HCT116 (cell line): Measurements from ENCODE around the gene POLR2C. TPM values are rescaled to one million over a fixed set of nuclear protein-coding genes. Genes with fewer than 3 reads are reported as not detected.

Source experiments
- ATAC-seq: fragments of 200-7000 bp; cut with Tn5 transposase; 2 replicates; pipeline ENCODE4 v1.9.1; 2020; ENCODE audit warnings: mild to moderate bottlenecking, moderate library complexity
- BruUV-seq: library from RNA; stranded (reverse); fragments of 400-500 nt; replicated peaks from 2 replicates; lab custom pipeline; 2021; lab: Mats Ljungman, UMichigan
- CTCF ChIA-PET: fragments of 300-600 bp; sonication (Branson Sonifier 250); formaldehyde crosslinking; loops from one replicate; lab custom pipeline; 2021; ENCODE audit warnings: antibody characterized with exemption; lab: Charles Lee
- POLR2A ChIA-PET: fragments of 300-600, 350-600 bp; sonication (Branson Sonifier 250); formaldehyde crosslinking; loops from one replicate; lab custom pipeline; 2021; ENCODE audit warnings: antibody characterized with exemption; lab: Charles Lee
- RAD21 ChIA-PET, 2 experiments: fragments of 300-600 bp; sonication (Branson Sonifier 250); formaldehyde crosslinking; loops; one replicate each; lab custom pipeline; 2023; ENCODE audit warnings: low total read pairs in 2 of 2; ENCODE audit not compliant: uncharacterized antibody in 2 of 2, unreplicated experiment in 2 of 2, low non-redundant PET in 1 of 2; lab: Charles Lee
- DNase-seq: peaks from one replicate; pipeline ENCODE4 v3.0.0-alpha.2; 2010; ENCODE audit warnings: low read depth, low spot score
- H2AFZ ChIP-seq: fragments of 200-600 bp; shearing (Covaris generic), sonication (generic); 2 replicates; pipeline ENCODE4 v1.6.1; 2017; ENCODE audit warnings: low read depth, mixed run types, mixed read lengths, antibody characterized with exemption, low read length; ENCODE audit not compliant: poor library complexity, severe bottlenecking
- H3K27ac ChIP-seq: 2 replicates; pipeline ENCODE4 v1.5.1; 2012; ENCODE audit warnings: low read depth, low read length
- H3K27me3 ChIP-seq: fragments of 200-600 bp; sonication (generic); 2 replicates; pipeline ENCODE4 v1.6.1; 2016; ENCODE audit warnings: mixed run types, low read length, mixed read lengths; ENCODE audit not compliant: insufficient read depth
- H3K36me3 ChIP-seq, 2 experiments: fragments of 200-500 bp in 1 of 2; fragments of 200-600 bp in 1 of 2; sonication (Bioruptor generic) in 1 of 2; sonication (generic) in 1 of 2; 2 replicates each; pipeline versions ENCODE4 v1.5.1 to v1.6.1; 2014 to 2016; ENCODE audit warnings: low read length in 2 of 2, inconsistent platforms in 1 of 2, mixed read lengths in 1 of 2, mixed run types in 1 of 2; ENCODE audit not compliant: insufficient read depth in 2 of 2, control insufficient read depth in 1 of 2
- H3K4me1 ChIP-seq, 2 experiments: fragments of 200-600 bp in 1 of 2; sonication (generic) in 1 of 2; 2 replicates each; pipeline versions ENCODE4 v1.5.1 to v1.6.1; 2012 to 2017; ENCODE audit warnings: low read length in 2 of 2, inconsistent platforms in 1 of 2, mild to moderate bottlenecking in 1 of 2, mixed read lengths in 1 of 2, mixed run types in 1 of 2, moderate library complexity in 1 of 2; ENCODE audit not compliant: insufficient read depth in 2 of 2, control insufficient read depth in 1 of 2
- H3K4me2 ChIP-seq: fragments of 200-600 bp; sonication (generic); 2 replicates; pipeline ENCODE4 v1.6.1; 2017; ENCODE audit warnings: mixed run types, low read length, mixed read lengths
- H3K4me3 ChIP-seq, 2 experiments: fragments of 200-600 bp in 1 of 2; sonication (generic) in 1 of 2; replicated peaks in 1 of 2; 2 replicates each; pipeline ENCODE4 v1.5.1; 2011 to 2016; ENCODE audit warnings: low read length in 2 of 2, control low read depth in 1 of 2, low read depth in 1 of 2, mild to moderate bottlenecking in 1 of 2, mixed read lengths in 1 of 2, mixed run types in 1 of 2
- H3K79me2 ChIP-seq: fragments of 200-600 bp; sonication (generic); 2 replicates; pipeline ENCODE4 v1.6.1; 2017; ENCODE audit warnings: mild to moderate bottlenecking, mixed run types, low read length, moderate library complexity, mixed read lengths; ENCODE audit not compliant: insufficient read depth
- H3K9ac ChIP-seq: fragments of 200-600 bp; sonication (generic); 2 replicates; pipeline ENCODE4 v1.6.1; 2016; ENCODE audit warnings: low read length, mixed read lengths
- H3K9me2 ChIP-seq: fragments of 200-600 bp; sonication (generic), shearing (Covaris generic); 2 replicates; pipeline ENCODE4 v1.6.1; 2017; ENCODE audit warnings: mixed run types, mild to moderate bottlenecking, moderate library complexity; ENCODE audit not compliant: insufficient read depth
- H3K9me3 ChIP-seq, 2 experiments: fragments of 200-500 bp in 1 of 2; fragments of 200-600 bp in 1 of 2; sonication (Bioruptor generic) in 1 of 2; sonication (generic) in 1 of 2; 2 replicates each; pipeline ENCODE4 v1.6.1; 2014 to 2017; ENCODE audit warnings: low read length in 2 of 2, mixed read lengths in 2 of 2, inconsistent platforms in 1 of 2, low read depth in 1 of 2, mild to moderate bottlenecking in 1 of 2, mixed run types in 1 of 2, moderate library complexity in 1 of 2; ENCODE audit not compliant: control insufficient read depth in 1 of 2, insufficient read depth in 1 of 2
- H4K20me1 ChIP-seq: fragments of 200-600 bp; sonication (generic), shearing (Covaris generic); 2 replicates; pipeline ENCODE4 v1.6.1; 2017; ENCODE audit warnings: mixed run types, mild to moderate bottlenecking, moderate library complexity; ENCODE audit not compliant: insufficient read depth
- CBX3 ChIP-seq: IDR thresholded peaks from 2 replicates; pipeline ENCODE4 v1.6.1; 2012; ENCODE audit warnings: low read depth
- CEBPB ChIP-seq: IDR thresholded peaks from 2 replicates; pipeline ENCODE4 v1.6.1; 2012; ENCODE audit warnings: low read depth
- EZH2 ChIP-seq: fragments of 200-600 bp; sonication (generic); IDR thresholded peaks from 2 replicates; pipeline ENCODE4 v1.6.1; 2017; ENCODE audit warnings: antibody characterized with exemption, mixed run types
- EZH2phosphoT487 ChIP-seq: fragments of 200-600 bp; IDR thresholded peaks from 2 replicates; pipeline ENCODE4 v1.6.1; 2018; ENCODE audit warnings: antibody characterized with exemption, borderline replicate concordance
- FOSL1 ChIP-seq: IDR thresholded peaks from 2 replicates; pipeline ENCODE4 v1.6.1; 2012; ENCODE audit warnings: low read depth
- JUND ChIP-seq: IDR thresholded peaks from 2 replicates; pipeline ENCODE4 v1.6.1; 2012
- POLR2A ChIP-seq: IDR thresholded peaks from 2 replicates; pipeline ENCODE4 v1.7.0; 2011; ENCODE audit warnings: borderline replicate concordance; ENCODE audit not compliant: insufficient read depth, insufficient read length; ENCODE audit errors: extremely low read depth
- POLR2AphosphoS5 ChIP-seq: IDR thresholded peaks from 2 replicates; pipeline ENCODE4 v1.6.1; 2011; ENCODE audit warnings: mild to moderate bottlenecking, low read depth, low read length, moderate library complexity
- RAD21 ChIP-seq: IDR thresholded peaks from 2 replicates; pipeline ENCODE4 v1.6.1; 2012; ENCODE audit warnings: low read depth, mild to moderate bottlenecking
- REST ChIP-seq: IDR thresholded peaks from 2 replicates; pipeline ENCODE4 v1.6.1; 2012; ENCODE audit warnings: low read depth
- SIN3A ChIP-seq: IDR thresholded peaks from 2 replicates; pipeline ENCODE4 v1.6.1; 2012; ENCODE audit warnings: low read depth
- SP1 ChIP-seq: IDR thresholded peaks from 2 replicates; pipeline ENCODE4 v1.6.1; 2012; ENCODE audit warnings: low read depth
- ZFX ChIP-seq: fragments of 450-650 bp; IDR thresholded peaks from 2 replicates; pipeline ENCODE4 v1.6.1; 2017
- ZNF274 ChIP-seq: fragments of 200-500 bp; sonication (Bioruptor generic); IDR thresholded peaks from 2 replicates; pipeline ENCODE4 v1.6.1; 2014; ENCODE audit warnings: mild to moderate bottlenecking, low read depth, low read length, inconsistent platforms
- intact Hi-C: fragments of 100-400 bp; cut with micrococcal nuclease; formaldehyde crosslinking; loops from 2 replicates; pipeline ENCODE4 v1.10.0; 2022
- total RNA-seq: library from RNA; stranded (reverse); gene quantifications from one replicate; pipeline ENCODE4 v1.2.1, GENCODE V29; 2021; ENCODE audit not compliant: unreplicated experiment
- TF ChIP-seq, protein P1 (sequence below): IDR thresholded peaks from 2 replicates; pipeline ENCODE4 v1.6.1; 2012
- TF ChIP-seq, protein P2 (sequence below), 3 experiments: fragments of 200-600 bp in 1 of 3; sonication (generic) in 1 of 3; IDR thresholded peaks in 2 of 3; conservative IDR thresholded peaks in 1 of 3; 2 replicates each; pipeline ENCODE4 v1.5.1; 2012 to 2017; ENCODE audit warnings: low read depth in 2 of 3, low read length in 2 of 3, antibody characterized with exemption in 1 of 3, borderline replicate concordance in 1 of 3, control low read depth in 1 of 3, mild to moderate bottlenecking in 1 of 3, mixed read lengths in 1 of 3, mixed run types in 1 of 3, moderate library complexity in 1 of 3; ENCODE audit not compliant: insufficient read depth in 1 of 3
- TF ChIP-seq, protein P3 (sequence below): IDR thresholded peaks from 2 replicates; pipeline ENCODE4 v1.6.1; 2011; ENCODE audit warnings: mild to moderate bottlenecking, low read length, moderate library complexity; ENCODE audit not compliant: insufficient replicate concordance; ENCODE audit errors: extremely low read depth

The POLR2C gene
- total RNA-seq, 1 experiment from 2014 or later, result 74.4 TPM

DNA sequence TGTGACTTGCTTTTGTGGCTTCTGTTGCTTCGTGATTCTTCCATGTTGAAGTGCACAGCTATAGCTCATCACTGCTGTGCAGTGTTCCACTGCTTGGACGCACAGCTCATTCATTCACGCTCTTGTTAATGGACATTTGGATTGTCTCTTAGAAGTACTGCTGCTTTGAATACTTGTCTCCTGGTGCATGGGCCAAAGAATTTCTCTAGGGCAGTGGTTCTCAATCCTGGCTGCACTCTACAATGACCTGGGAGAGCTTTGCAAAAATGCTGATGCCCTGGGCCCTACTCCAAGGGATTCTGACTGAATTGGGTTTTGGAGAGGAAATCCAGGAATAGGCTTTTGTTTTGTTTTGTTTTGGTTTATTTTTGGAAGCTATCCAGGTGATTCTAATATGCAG is 37.9 kb upstream of the POLR2C start:
- no peaks in the 10 kb centered on the region for H3K9me2 ChIP-seq
- intact Hi-C loops, result no loop called here
- no peak overlapping the region for H2AFZ ChIP-seq
- H3K36me3 ChIP-seq, result peaks cover 12% of the 10 kb centered on the region in 2 experiments; a peak in 3 of 4 replicates
- H3K9me3 ChIP-seq, result no peaks in the 10 kb centered on the region
- H4K20me1 ChIP-seq, result no peaks in the 10 kb centered on the region
- H3K4me2 ChIP-seq, result no peak overlapping the region
- H3K27me3 ChIP-seq, result no peaks in the 10 kb centered on the region
- H3K4me1 ChIP-seq, result peaks cover 0 to under 1% of the 10 kb centered on the region in 2 experiments; a peak in 2 of 4 replicates
- RAD21 ChIA-PET, result no interaction called here
- CTCF ChIA-PET, result no interaction called here
- POLR2A ChIA-PET, result no interaction called here
- no peaks in the 10 kb centered on the region for H3K79me2 ChIP-seq
- no peak overlapping the region for H3K9ac ChIP-seq
- no peak overlapping the region for H3K27ac ChIP-seq
- DNase-seq, result no peak
- no TSS peak for BruUV-seq
- TF ChIP-seq REST (no peak), RAD21 (no peak), ZNF274 (no peak), SP1 (no peak), ZFX (no peak), EZH2 (no peak), JUND (no peak), FOSL1 (no peak), SIN3A (no peak), CEBPB (no peak), POLR2AphosphoS5 (no peak), EZH2phosphoT487 (no peak), CBX3 (no peak), POLR2A (no peak)
- TF ChIP-seq, protein P1, sequence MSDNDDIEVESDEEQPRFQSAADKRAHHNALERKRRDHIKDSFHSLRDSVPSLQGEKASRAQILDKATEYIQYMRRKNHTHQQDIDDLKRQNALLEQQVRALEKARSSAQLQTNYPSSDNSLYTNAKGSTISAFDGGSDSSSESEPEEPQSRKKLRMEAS, result no peak
- TF ChIP-seq, protein P2, sequence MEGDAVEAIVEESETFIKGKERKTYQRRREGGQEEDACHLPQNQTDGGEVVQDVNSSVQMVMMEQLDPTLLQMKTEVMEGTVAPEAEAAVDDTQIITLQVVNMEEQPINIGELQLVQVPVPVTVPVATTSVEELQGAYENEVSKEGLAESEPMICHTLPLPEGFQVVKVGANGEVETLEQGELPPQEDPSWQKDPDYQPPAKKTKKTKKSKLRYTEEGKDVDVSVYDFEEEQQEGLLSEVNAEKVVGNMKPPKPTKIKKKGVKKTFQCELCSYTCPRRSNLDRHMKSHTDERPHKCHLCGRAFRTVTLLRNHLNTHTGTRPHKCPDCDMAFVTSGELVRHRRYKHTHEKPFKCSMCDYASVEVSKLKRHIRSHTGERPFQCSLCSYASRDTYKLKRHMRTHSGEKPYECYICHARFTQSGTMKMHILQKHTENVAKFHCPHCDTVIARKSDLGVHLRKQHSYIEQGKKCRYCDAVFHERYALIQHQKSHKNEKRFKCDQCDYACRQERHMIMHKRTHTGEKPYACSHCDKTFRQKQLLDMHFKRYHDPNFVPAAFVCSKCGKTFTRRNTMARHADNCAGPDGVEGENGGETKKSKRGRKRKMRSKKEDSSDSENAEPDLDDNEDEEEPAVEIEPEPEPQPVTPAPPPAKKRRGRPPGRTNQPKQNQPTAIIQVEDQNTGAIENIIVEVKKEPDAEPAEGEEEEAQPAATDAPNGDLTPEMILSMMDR (IDR thresholded peaks at IDR 0.05 in 2 of 3, conservative IDR thresholded peaks at IDR 0.05 in 1 of 3; ENCODE audit: borderline replicate concordance in 1 of 3, insufficient read depth in 1 of 3, low read depth in 2 of 3, low read length in 2 of 3), result no peak
- TF ChIP-seq, protein P3, sequence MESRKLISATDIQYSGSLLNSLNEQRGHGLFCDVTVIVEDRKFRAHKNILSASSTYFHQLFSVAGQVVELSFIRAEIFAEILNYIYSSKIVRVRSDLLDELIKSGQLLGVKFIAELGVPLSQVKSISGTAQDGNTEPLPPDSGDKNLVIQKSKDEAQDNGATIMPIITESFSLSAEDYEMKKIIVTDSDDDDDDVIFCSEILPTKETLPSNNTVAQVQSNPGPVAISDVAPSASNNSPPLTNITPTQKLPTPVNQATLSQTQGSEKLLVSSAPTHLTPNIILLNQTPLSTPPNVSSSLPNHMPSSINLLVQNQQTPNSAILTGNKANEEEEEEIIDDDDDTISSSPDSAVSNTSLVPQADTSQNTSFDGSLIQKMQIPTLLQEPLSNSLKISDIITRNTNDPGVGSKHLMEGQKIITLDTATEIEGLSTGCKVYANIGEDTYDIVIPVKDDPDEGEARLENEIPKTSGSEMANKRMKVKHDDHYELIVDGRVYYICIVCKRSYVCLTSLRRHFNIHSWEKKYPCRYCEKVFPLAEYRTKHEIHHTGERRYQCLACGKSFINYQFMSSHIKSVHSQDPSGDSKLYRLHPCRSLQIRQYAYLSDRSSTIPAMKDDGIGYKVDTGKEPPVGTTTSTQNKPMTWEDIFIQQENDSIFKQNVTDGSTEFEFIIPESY, result no peak
- TF ChIP-seq, all 23 proteins: peak for 0
- ATAC-seq, result no peak
- no peak overlapping the region for H3K4me3 ChIP-seq
